MCF 10A (cell line): Measurements from ENCODE around the gene CWH43. TPM values are rescaled to one million over a fixed set of nuclear protein-coding genes. Genes with fewer than 3 reads are reported as not detected.

Source experiments
- BruUV-seq: library from RNA; stranded (reverse); fragments of 400-500 nt; replicated peaks from 2 replicates; lab custom pipeline; 2021; lab: Mats Ljungman, UMichigan
- CTCF ChIA-PET: fragments of 300-600 bp; sonication (Branson Sonifier 250); formaldehyde crosslinking; extraction: SDS; loops from one replicate; lab custom pipeline; 2021; ENCODE audit warnings: antibody characterized with exemption, inconsistent platforms; lab: Yijun Ruan, JAX
- POLR2A ChIA-PET: fragments of 300-600, 350-650 bp; sonication (Branson Sonifier 250); formaldehyde crosslinking; extraction: SDS; loops from one replicate; lab custom pipeline; 2020; ENCODE audit warnings: antibody characterized with exemption, inconsistent platforms; lab: Yijun Ruan, JAX
- DNase-seq: peaks from one replicate; pipeline ENCODE4 v3.0.0-alpha.2; 2018; ENCODE audit not compliant: unreplicated experiment
- H3K27ac Mint-ChIP-seq: one replicate; pipeline ENCODE4 v1.8.0; 2022; ENCODE audit warnings: mild to moderate bottlenecking, low read depth, mixed read lengths; ENCODE audit not compliant: unreplicated experiment
- H3K27me3 Mint-ChIP-seq: one replicate; pipeline ENCODE4 v1.8.0; 2022; ENCODE audit warnings: mixed read lengths; ENCODE audit not compliant: insufficient read depth, unreplicated experiment
- H3K36me3 Mint-ChIP-seq: one replicate; pipeline ENCODE4 v1.8.0; 2022; ENCODE audit warnings: mild to moderate bottlenecking, moderate library complexity, mixed read lengths; ENCODE audit not compliant: insufficient read depth, unreplicated experiment
- H3K4me1 Mint-ChIP-seq: one replicate; pipeline ENCODE4 v1.8.0; 2022; ENCODE audit warnings: mixed read lengths; ENCODE audit not compliant: insufficient read depth, unreplicated experiment
- H3K4me3 Mint-ChIP-seq: one replicate; pipeline ENCODE4 v1.8.0; 2022; ENCODE audit warnings: mild to moderate bottlenecking, moderate library complexity, mixed read lengths; ENCODE audit not compliant: unreplicated experiment
- H3K9me3 Mint-ChIP-seq: one replicate; pipeline ENCODE4 v1.8.0; 2022; ENCODE audit warnings: mixed read lengths; ENCODE audit not compliant: unreplicated experiment
- intact Hi-C: fragments of 100-400 bp; cut with micrococcal nuclease; formaldehyde crosslinking; loops from 2 replicates; pipeline ENCODE4 v1.14.1; 2022
- total RNA-seq: library from RNA; stranded (reverse); gene quantifications from 2 replicates; pipeline ENCODE4 v1.2.3, GENCODE V29; 2022
- TF ChIP-seq, protein P1 (sequence below): fragments of 200-600 bp; IDR thresholded peaks from one replicate; pipeline ENCODE4 v1.8.0; 2022; ENCODE audit warnings: antibody characterized with exemption, mild to moderate bottlenecking; ENCODE audit not compliant: unreplicated experiment

CWH43 gene
- total RNA-seq, 1 experiment from 2014 or later: not detected

DNA sequence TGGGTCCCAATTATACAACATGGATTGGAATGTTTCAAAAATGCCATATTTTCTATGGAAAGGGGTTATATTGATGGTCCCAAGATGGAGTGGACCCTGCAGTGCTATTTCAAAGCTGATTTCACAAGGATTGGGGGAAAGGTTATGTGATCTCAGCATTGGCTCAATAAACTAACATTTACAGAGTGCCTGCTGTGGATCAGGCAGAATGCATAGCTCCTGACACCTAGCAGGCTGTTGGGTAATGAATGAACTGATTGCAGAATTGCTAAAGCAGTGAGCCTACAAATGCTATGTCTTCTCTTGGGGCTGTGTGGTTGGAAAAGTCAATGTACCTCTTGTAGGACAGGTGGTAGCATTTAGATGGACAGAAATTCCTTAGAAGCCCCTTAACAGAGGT, 16.9 kb downstream of the CWH43 start:
- BruUV-seq: no TSS peak
- ChIA-PET CTCF (no interaction called here), POLR2A (no interaction called here)
- Mint-ChIP-seq H3K27ac (no peak overlapping the region), H3K9me3 (no peaks in the 10 kb centered on the region), H3K36me3 (no peaks in the 10 kb centered on the region), H3K27me3 (no peaks in the 10 kb centered on the region), H3K4me1 (no peaks in the 10 kb centered on the region), H3K4me3 (no peak overlapping the region)
- TF ChIP-seq, protein P1, sequence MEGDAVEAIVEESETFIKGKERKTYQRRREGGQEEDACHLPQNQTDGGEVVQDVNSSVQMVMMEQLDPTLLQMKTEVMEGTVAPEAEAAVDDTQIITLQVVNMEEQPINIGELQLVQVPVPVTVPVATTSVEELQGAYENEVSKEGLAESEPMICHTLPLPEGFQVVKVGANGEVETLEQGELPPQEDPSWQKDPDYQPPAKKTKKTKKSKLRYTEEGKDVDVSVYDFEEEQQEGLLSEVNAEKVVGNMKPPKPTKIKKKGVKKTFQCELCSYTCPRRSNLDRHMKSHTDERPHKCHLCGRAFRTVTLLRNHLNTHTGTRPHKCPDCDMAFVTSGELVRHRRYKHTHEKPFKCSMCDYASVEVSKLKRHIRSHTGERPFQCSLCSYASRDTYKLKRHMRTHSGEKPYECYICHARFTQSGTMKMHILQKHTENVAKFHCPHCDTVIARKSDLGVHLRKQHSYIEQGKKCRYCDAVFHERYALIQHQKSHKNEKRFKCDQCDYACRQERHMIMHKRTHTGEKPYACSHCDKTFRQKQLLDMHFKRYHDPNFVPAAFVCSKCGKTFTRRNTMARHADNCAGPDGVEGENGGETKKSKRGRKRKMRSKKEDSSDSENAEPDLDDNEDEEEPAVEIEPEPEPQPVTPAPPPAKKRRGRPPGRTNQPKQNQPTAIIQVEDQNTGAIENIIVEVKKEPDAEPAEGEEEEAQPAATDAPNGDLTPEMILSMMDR: no peak
- intact Hi-C loops: loop anchor here (10.0 kb wide), 1 partner anchor 62 kb away; no protein-coding TSS in a partner anchor
- DNase-seq: no peak

DNA sequence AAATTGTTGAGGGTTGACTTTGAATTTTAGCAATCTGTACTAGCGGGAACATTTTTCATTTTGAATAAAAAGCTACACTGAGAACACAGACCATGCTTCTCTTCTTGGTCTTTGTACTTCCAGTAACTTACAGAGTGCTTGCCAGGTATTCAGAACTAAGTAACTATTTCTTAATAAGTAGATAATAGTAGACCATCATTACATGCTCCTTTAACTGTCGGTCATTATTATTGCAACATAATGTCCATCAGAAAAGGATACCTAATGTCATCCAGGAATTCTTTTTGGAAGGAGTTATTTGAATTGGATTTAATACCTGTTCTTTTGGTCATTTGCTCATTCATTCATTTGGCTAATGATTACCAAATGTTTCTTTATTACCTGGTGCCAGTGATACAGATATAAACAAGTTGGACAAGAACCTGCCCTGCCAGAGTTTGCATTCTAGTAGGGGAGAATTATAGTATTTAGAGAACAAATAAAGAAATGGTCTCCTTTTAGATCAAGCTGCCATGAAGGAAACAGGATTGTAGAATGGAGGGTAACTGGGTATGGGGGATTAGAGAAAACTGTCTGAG, 32.7 kb downstream of the CWH43 start:
- H3K4me1 Mint-ChIP-seq: no peaks in the 10 kb centered on the region
- intact Hi-C loops: no loop called here
- peaks cover 15% of the 10 kb centered on the region for H3K9me3 Mint-ChIP-seq
- no TSS peak for BruUV-seq
- CTCF ChIA-PET: interaction anchor here (0.7 kb wide), 1 partner anchor 565 kb away, joined by 3 read pairs; no protein-coding TSS in a partner anchor
- H3K36me3 Mint-ChIP-seq: peaks cover 6% of the 10 kb centered on the region
- TF ChIP-seq, protein P1: no peak
- H3K27me3 Mint-ChIP-seq: no peaks in the 10 kb centered on the region
- no peak for DNase-seq
- POLR2A ChIA-PET: interaction anchor here (0.7 to 1.5 kb wide), 2 partner anchors 18 to 542 kb away, joined by 3 to 4 read pairs; no protein-coding TSS in a partner anchor
- H3K4me3 Mint-ChIP-seq: no peak overlapping the region
- no peak overlapping the region for H3K27ac Mint-ChIP-seq

DNA sequence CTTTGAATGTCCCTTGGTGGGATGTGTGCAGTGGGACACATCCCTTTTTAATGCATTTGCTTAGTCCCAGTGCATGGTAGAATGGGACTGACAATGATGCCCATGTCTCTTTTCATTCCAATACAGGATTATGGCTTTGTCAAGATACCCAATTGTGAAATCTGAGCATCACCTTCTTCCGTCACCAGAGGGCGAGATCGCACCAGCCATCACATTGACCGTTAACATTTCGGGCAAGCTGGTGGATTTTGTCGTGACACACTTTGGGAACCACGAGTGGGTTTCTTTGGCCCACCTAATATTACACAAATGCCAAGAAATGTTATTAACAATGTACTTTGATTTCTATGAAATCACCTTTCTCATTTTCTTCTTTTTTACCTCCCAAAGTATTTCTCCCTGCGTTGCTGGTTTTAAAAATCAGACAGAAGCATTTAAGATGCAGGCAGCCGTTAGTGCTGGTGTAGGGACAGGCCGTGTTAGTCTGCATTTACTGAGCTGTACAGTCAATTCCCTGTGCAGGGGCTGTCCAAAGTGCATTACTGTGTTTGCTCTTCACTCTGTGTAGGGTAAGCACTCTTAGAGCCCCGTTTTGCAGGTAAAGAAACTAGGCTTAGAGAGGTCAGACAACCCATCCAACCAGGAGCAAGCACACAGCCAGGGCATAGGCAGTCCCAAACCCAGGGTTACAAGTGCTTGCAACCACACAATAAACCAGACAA, 46.5 kb downstream of the CWH43 start:
- CTCF ChIA-PET: interaction anchor here (0.6 to 2.1 kb wide), 3 partner anchors 12 to 126 kb away, joined by 3 to 9 read pairs (median 3); no protein-coding TSS in a partner anchor
- TF ChIP-seq, protein P1: peak; percentile 65
- POLR2A ChIA-PET: no interaction called here
- no peaks in the 10 kb centered on the region for H3K36me3 Mint-ChIP-seq
- H3K4me3 Mint-ChIP-seq: no peak overlapping the region
- H3K27me3 Mint-ChIP-seq: no peaks in the 10 kb centered on the region
- H3K27ac Mint-ChIP-seq: no peak overlapping the region
- no TSS peak for BruUV-seq
- H3K9me3 Mint-ChIP-seq: no peaks in the 10 kb centered on the region
- DNase-seq: peak; percentile 63
- peaks cover 5% of the 10 kb centered on the region for H3K4me1 Mint-ChIP-seq
- intact Hi-C loops: no loop called here

DNA sequence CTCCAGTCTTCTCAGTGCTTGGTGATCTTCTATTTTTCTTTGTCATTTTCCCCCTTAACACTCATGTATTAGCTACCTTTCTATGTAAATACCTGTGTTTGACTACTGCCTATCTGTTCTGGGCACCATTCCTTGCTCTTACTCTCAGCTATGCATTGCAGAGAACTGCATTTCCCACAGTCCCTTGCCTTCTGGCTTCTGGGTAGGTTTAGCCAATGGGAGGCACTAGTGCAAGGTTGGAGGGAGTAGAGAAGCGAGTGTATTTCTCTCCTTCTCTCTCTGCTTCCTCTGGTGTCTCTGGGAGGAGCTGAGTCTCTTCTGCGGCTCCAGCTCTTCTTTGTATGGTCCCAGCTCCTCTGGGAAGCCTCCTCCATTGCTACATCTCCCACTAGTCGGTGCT, 50.5 kb downstream of the CWH43 start:
- DNase-seq: no peak
- Mint-ChIP-seq H3K36me3 (no peaks in the 10 kb centered on the region), H3K4me1 (peaks cover 5% of the 10 kb centered on the region), H3K27me3 (no peaks in the 10 kb centered on the region), H3K4me3 (no peak overlapping the region), H3K27ac (no peak overlapping the region), H3K9me3 (no peaks in the 10 kb centered on the region)
- ChIA-PET CTCF (no interaction called here), POLR2A (interaction anchor here (0.6 to 0.8 kb wide), 2 partner anchors 17 to 18 kb away, joined by 4 read pairs; no protein-coding TSS in a partner anchor)
- BruUV-seq: no TSS peak
- intact Hi-C loops: no loop called here
- TF ChIP-seq, protein P1: no peak
